ENCODE results near the gene OXCT2. TPM values are rescaled to one million over a fixed set of nuclear protein-coding genes. Genes with fewer than 3 reads are reported as not detected.
A peak's percentile ranks its signal among the peaks of the same experiment; 100 is the strongest.

Gene OXCT2
- total RNA-seq, 1 experiment from 2014 or later = not detected

DNA sequence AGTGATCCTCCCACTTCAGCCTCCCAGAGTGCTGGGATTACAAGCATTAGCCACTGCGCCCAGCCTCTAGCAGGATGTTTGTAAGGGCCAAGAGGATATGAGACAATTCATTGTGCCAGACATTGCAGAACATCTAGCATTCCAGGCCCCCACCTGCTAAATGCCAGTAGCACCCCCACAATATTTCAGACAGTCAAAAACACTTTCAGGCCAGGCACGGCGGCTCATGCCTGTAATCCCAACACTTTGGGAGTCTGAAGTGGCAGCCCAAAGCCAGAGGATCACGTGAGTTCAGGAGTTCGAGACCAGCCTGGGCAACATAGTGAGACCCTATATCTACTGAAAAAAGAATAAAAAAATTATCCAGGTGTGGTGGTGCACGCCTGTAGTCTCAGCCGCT lies 19.6 kb downstream of the OXCT2 start:
- peaks cover 24% of the 10 kb centered on the region for H3K36me3 ChIP-seq (replicated peaks; ENCODE audit: control insufficient read depth, insufficient read depth, low read length)
- H3K4me3 ChIP-seq (ENCODE audit: insufficient read depth, low read depth, low read length) = no peak overlapping the region
- no peak for DNase-seq
- H3K27me3 ChIP-seq (ENCODE audit: control insufficient read depth, insufficient read depth, low read length) = no peaks in the 10 kb centered on the region

DNA sequence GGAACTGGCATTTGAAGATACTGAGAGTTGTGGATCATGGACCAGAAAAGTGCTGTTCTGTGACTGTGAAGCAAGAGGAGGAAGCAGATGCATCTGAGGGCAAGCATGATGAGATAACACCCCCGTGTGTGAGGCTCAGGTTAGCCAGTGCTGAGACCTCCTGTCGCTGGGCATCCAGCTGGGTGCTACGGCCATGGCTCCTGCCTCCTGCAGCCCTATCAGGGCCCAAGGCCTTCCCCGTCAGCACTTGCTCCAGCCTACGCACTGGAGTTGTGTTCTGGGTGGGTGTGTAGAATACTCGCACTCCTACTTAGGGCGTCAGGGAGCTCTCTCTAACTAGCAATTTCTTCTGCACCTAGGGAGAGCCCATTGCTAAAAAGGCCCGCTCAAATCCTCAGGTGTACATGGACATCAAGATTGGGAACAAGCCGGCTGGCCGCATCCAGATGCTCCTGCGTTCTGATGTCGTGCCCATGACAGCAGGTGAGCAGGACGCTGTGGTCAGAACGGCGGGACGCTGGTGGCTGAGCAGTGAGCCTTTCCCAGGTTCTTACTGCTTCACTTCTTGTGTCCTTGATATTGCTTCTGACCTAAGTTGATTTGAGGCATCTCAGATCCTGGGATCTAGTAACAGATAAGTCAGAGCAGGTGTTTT lies 26.0 kb downstream of the OXCT2 start:
- no peaks in the 10 kb centered on the region for H3K27me3 ChIP-seq (ENCODE audit: control insufficient read depth, insufficient read depth, low read length)
- no peak for DNase-seq
- H3K36me3 ChIP-seq (replicated peaks; ENCODE audit: control insufficient read depth, insufficient read depth, low read length) = peaks cover 24% of the 10 kb centered on the region
- H3K4me3 ChIP-seq (ENCODE audit: insufficient read depth, low read depth, low read length) = no peak overlapping the region

DNA sequence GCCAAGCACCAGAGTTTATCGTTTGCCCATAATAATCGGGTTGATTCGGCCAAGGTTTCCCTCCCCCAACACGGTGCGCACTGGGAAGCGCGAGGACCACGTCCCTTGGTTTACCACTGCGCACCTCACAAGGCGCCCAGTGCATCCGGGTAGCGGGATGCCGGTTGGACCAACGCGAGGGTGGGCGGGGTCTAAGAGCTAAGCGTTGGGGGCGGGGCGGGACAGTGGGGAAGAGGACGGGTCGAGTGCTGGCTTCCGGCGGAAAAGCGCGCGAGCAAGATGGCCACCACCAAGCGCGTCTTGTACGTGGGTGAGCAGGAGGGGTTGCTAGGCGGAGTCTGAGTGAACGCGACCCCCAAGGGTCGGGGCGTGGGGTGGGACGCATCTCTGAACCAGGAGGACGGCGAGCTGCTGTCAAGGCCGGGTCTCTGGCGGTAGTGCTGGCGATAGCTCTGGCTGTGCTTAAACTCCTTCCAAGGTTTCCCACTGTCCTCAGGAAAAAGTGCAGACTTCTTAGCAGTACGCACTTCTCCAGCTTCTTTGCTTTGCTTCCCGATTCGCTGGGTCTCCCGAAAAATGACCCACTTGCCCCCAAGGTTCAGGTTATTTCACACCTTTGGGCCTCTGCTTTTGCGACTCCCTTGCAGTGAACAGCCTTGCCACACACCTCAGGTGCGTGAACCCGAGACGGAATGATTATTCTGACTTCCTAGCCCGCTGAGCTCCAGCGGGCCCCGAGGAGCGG lies 32.4 kb downstream of the OXCT2 start, which contains the start of gene PPIE:
Gene PPIE, plus strand, starts transcription at position 261 of the 745 bp plus-strand sequence. Its CDS starts 19 bp downstream, at position 280.
- Histone ChIP-seq H3K36me3 (replicated peaks; ENCODE audit: control insufficient read depth, insufficient read depth, low read length) (peaks cover 5% of the 10 kb centered on the region), H3K4me3 (ENCODE audit: insufficient read depth, low read depth, low read length) (peak within 1 kb of the TSS; percentile 77), H3K27me3 (ENCODE audit: control insufficient read depth, insufficient read depth, low read length) (peaks cover 25% of the 10 kb centered on the region)
- peak; percentile 94 for DNase-seq

DNA sequence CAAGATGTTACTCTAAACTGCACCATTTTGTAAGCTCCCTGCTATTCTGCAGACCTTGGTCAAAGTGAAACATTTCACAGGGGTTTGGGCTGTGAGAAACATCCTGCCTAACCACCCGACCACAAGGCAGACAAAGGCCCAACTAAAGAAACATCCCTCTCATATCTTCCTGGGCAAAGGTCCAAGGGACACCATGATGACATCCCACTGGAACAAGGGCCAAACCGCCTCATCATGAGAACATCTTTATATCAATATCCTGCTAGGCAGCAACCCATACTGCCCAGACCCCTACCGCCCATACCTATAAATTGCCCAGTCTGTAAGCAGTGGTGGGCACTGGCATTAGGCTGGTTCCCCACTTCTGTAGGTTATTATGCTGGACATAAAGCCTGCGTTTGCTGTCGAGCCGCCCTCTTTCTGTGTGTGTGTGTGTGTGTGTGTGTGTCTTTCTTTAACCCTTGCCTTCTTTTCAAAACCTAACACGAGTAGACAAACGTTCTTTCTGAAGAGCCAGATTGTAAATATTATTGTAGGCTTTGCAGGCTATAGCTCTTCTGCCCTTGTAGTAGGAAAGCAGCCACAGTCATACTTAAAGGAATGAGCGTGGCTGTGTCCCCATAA lies 33.5 kb downstream of the OXCT2 start:
- no peak overlapping the region for H3K4me3 ChIP-seq (ENCODE audit: insufficient read depth, low read depth, low read length)
- H3K27me3 ChIP-seq (ENCODE audit: control insufficient read depth, insufficient read depth, low read length) = peaks cover 35% of the 10 kb centered on the region
- DNase-seq = no peak
- no peaks in the 10 kb centered on the region for H3K36me3 ChIP-seq (replicated peaks; ENCODE audit: control insufficient read depth, insufficient read depth, low read length)

DNA sequence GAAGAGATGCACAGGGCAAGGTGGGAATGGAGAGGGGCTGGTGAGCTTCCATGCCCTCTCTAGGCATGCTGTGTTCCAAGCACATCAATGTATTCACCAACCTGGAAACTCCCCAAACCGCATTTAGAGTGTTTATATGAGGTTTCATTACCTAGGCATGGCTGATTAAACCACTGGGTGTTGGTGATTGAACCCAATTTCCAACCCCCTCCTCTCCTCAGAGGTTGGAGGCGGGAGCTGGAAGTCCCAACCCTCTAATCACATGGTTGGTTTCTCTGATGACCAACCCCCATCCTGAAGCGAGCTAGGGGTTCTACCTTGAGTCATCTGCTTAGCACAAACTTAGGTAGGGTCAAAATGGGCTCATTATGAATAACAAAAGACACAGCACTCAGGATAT lies 35.4 kb downstream of the OXCT2 start:
- Histone ChIP-seq H3K36me3 (replicated peaks; ENCODE audit: control insufficient read depth, insufficient read depth, low read length) (no peaks in the 10 kb centered on the region), H3K27me3 (ENCODE audit: control insufficient read depth, insufficient read depth, low read length) (peaks cover 50% of the 10 kb centered on the region), H3K4me3 (ENCODE audit: insufficient read depth, low read depth, low read length) (no peak overlapping the region)
- no peak for DNase-seq

DNA sequence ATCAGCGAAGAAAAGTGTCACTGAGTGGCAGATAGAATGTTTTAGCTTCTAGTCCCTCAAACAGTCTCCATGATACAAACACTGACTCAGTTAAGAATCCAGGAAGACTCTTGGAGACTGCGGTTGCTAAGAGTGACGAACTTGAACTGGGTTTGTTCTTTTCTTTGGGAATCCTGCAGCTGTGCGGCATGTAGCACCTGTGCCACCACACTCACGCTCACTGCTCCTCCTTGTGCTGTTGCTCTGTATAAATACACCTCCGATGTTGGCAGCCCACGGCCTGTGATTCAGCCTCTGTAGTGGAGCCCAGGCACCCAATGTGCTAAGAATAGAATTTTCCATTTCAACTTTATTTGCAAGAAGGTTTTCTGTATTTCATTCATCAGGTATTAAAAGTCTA lies 38.0 kb downstream of the OXCT2 start:
- Histone ChIP-seq H3K4me3 (ENCODE audit: insufficient read depth, low read depth, low read length) (no peak overlapping the region), H3K27me3 (ENCODE audit: control insufficient read depth, insufficient read depth, low read length) (peaks cover 74% of the 10 kb centered on the region)
- DNase-seq = no peak

DNA sequence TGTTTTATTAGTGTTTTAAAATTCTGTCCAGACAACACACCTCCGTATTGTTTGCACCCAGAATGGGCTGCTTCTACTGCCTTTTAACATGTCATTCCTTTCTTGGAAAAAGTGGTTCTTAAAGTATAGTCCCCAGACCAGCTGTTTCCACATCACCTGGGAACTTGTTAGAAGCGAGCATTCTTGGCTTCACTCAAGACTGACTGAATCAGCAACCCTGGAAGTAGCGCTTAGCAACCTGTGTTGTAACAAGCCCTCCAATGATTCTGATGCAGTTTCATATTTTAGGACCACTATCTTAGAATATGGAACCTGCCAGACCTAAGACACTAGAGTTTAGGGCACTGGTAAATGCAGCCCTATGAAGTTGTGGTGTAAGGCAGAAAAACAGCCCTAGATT lies 38.4 kb downstream of the OXCT2 start:
- Histone ChIP-seq H3K4me3 (ENCODE audit: insufficient read depth, low read depth, low read length) (no peak overlapping the region), H3K36me3 (replicated peaks; ENCODE audit: control insufficient read depth, insufficient read depth, low read length) (no peaks in the 10 kb centered on the region)
- DNase-seq = no peak

More for the DNA sequence above, 38.0 kb downstream of the OXCT2 start:
- H3K36me3 ChIP-seq (replicated peaks; ENCODE audit: control insufficient read depth, insufficient read depth, low read length) = no peaks in the 10 kb centered on the region

DNA sequence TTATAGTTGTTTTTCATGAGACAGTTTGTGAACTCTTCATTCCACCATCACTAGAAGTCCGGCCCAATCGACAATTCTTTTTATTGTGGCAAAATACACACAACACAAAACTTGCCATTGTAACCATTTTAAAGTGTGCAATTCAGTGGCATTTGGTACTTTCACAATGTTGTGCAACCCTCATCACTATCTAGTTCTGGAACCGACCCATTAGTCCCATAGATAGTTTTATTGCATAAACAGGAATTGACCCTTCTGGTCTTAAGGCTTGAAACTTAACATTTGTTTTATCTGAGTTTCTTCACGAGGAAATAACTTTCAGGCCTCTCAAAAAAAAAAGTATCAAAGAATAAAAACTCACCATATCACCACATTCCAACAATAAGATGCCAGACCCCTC lies 41.3 kb downstream of the OXCT2 start:
- no peak for DNase-seq
- H3K36me3 ChIP-seq (replicated peaks; ENCODE audit: control insufficient read depth, insufficient read depth, low read length) = no peaks in the 10 kb centered on the region

More for the DNA sequence above, 38.4 kb downstream of the OXCT2 start:
- peaks cover 78% of the 10 kb centered on the region for H3K27me3 ChIP-seq (ENCODE audit: control insufficient read depth, insufficient read depth, low read length)

DNA sequence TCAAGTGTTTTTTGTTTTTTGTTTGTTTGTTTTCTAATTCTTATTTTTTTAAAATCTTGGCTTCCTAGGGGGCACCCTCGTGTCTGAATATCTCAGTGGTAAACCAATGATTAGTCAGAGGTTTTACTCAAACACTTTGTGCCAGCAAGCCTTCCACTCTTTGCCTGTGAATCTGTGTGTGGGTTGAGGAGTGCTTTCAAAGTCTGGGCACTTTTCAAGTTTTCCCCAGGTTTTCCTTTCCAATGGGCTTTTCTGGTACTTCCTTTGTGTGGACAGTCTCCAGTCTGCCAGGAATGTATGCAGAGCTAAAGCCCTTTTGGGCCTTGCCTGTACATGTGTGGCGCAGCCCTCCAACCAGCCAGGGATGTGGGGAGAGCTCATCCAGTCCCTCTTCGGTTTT lies 42.1 kb downstream of the OXCT2 start:
- H3K36me3 ChIP-seq (replicated peaks; ENCODE audit: control insufficient read depth, insufficient read depth, low read length) = no peaks in the 10 kb centered on the region
- no peak overlapping the region for H3K4me3 ChIP-seq (ENCODE audit: insufficient read depth, low read depth, low read length)
- DNase-seq = no peak
- H3K27me3 ChIP-seq (ENCODE audit: control insufficient read depth, insufficient read depth, low read length) = peaks cover 87% of the 10 kb centered on the region

More for the DNA sequence above, 41.3 kb downstream of the OXCT2 start:
- Histone ChIP-seq H3K4me3 (ENCODE audit: insufficient read depth, low read depth, low read length) (no peak overlapping the region), H3K27me3 (ENCODE audit: control insufficient read depth, insufficient read depth, low read length) (peaks cover 86% of the 10 kb centered on the region)

DNA sequence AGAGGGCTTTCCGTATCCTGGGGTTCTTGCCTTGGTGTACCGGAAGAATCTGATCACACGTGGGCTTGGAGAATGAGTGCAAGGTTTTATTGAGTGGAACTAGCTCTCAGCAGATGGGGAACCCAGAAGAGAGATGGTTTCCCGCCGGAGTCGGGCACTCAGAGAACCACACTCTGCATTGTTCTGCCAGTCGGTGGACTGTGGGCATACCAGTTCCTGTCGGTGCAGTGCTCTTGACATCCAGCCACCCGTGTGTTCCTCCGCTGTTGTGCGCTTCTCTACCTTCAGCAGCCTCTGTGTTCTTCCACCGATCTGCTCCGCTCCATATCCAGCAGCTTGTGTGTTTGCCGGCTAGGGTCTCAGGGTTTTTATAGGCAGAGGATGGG lies 43.2 kb downstream of the OXCT2 start:
- Histone ChIP-seq H3K4me3 (ENCODE audit: insufficient read depth, low read depth, low read length) (no peak overlapping the region), H3K36me3 (replicated peaks; ENCODE audit: control insufficient read depth, insufficient read depth, low read length) (no peaks in the 10 kb centered on the region), H3K27me3 (ENCODE audit: control insufficient read depth, insufficient read depth, low read length) (peaks cover 85% of the 10 kb centered on the region)
- no peak for DNase-seq

DNA sequence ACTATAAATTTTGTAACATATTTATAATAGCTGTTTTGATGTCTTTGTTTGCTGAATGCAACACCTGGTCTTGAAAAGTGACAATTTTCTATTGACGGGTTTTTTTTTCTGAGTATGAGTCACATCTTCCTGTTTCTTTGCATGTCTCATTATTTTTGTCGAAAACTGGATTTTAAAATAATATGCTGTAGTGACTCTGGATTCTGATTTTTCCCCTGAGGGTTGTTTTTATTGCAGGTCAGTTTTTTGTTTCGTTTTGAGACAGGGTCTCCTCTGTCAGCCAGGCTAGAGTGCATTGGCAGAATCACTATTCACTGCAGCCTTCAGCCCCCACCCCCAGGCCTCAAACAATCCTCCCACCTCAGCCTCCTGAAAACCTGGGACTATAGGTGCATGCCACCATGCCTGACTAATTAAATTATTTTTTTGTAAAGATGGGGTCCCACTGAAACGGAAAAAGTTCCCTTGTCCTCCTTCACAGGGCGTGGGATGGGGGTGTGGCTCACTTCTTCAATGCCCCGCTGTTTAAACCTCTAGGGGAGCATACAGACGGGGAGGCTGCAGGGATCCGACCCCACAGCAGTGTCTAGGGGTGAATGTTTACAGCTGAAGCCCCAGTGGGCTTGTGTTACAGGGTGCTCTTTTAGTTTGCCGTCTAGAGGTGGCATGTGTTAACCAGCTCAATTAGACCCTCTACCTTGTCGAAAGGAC lies 43.8 kb downstream of the OXCT2 start:
- Histone ChIP-seq H3K4me3 (ENCODE audit: insufficient read depth, low read depth, low read length) (no peak overlapping the region), H3K27me3 (ENCODE audit: control insufficient read depth, insufficient read depth, low read length) (peaks cover 84% of the 10 kb centered on the region)

DNA sequence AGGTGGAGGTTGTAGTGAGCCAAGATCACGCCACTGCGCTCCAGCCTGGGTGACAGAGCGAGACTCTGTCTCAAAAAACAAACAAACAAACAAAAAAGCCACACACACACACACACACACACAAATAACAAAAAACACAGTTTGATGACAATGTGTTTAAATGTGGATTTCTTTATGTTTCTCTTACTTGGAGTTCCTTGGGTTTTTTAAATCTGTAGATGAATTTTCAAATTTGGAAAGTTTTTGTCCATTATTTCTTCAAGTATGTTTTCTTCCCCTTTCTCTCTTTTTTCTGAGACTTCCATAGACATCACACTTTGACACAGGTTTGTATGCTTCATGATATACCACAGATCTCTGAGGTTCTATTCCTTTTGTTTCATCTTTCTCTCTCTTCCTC lies 44.5 kb downstream of the OXCT2 start:
- no peak for DNase-seq
- H3K36me3 ChIP-seq (replicated peaks; ENCODE audit: control insufficient read depth, insufficient read depth, low read length) = no peaks in the 10 kb centered on the region
- peaks cover 88% of the 10 kb centered on the region for H3K27me3 ChIP-seq (ENCODE audit: control insufficient read depth, insufficient read depth, low read length)
- no peak overlapping the region for H3K4me3 ChIP-seq (ENCODE audit: insufficient read depth, low read depth, low read length)

More for the DNA sequence above, 43.8 kb downstream of the OXCT2 start:
- no peaks in the 10 kb centered on the region for H3K36me3 ChIP-seq (replicated peaks; ENCODE audit: control insufficient read depth, insufficient read depth, low read length)
- no peak for DNase-seq

DNA sequence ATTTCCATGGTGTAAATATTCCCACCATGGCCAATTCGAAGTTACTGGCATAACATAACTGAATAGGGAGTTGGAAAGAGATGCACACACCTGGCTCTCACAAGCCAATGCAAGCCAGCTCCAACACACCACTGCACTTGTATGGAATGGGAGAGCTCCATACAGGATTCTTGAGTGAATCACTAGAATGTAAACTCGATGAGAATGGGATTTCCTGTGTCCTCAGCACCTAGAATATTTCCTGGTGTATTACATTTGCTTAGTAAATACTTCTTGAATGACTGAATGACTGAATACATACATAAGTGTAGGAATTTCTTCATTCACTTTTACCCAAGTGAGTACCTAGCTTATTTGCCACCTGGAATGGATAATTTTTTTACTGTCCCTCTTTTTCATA lies 48.7 kb downstream of the OXCT2 start:
- DNase-seq = no peak
- H3K4me3 ChIP-seq (ENCODE audit: insufficient read depth, low read depth, low read length) = no peak overlapping the region
- H3K27me3 ChIP-seq (ENCODE audit: control insufficient read depth, insufficient read depth, low read length) = peaks cover 84% of the 10 kb centered on the region
- H3K36me3 ChIP-seq (replicated peaks; ENCODE audit: control insufficient read depth, insufficient read depth, low read length) = no peaks in the 10 kb centered on the region

DNA sequence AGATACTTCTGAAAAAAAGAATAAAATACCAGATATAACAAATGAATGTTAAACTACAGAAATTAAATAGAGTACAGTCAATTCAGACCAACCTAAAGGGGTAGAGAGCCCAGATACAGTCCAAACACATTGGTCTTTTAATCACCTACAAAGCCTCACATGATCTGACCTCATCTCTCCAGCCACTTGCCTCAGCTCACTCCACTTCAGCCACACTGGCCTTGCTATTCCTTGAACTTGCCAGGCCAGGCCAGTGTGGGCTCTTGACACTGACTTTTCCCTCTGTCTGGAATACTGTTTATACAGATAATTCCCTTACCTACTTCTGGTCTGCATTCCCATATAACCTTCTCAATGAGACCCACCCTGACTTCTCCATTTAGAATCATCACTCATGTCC lies 49.5 kb downstream of the OXCT2 start:
- no peak for DNase-seq
- Histone ChIP-seq H3K36me3 (replicated peaks; ENCODE audit: control insufficient read depth, insufficient read depth, low read length) (no peaks in the 10 kb centered on the region), H3K27me3 (ENCODE audit: control insufficient read depth, insufficient read depth, low read length) (peaks cover 85% of the 10 kb centered on the region), H3K4me3 (ENCODE audit: insufficient read depth, low read depth, low read length) (no peak overlapping the region)

All from H7 (cell line).